HepG2 (cell line): ENCODE results near the gene ENC1. TPM values are rescaled to one million over a fixed set of nuclear protein-coding genes. Genes with fewer than 3 reads are reported as not detected.

Source experiments
- MXD4 ChIP-seq: IDR thresholded peaks from 2 replicates; pipeline ENCODE4 v1.6.1; 2016; ENCODE audit warnings: mild to moderate bottlenecking, missing biosample characterization, missing genetic modification reagents
- NBN ChIP-seq: fragments of 450-650 bp; conservative IDR thresholded peaks from 2 replicates; pipeline ENCODE4 v1.6.1; 2017
- SNAPC2 ChIP-seq: sonication (generic); formaldehyde crosslinking; IDR thresholded peaks from 2 replicates; pipeline ENCODE4 v1.8.1; 2022; ENCODE audit warnings: mild to moderate bottlenecking, missing genetic modification reagents
- ZFP36L2 ChIP-seq: sonication (generic); formaldehyde crosslinking; IDR thresholded peaks from 2 replicates; pipeline ENCODE4 v1.4.0; 2020; ENCODE audit warnings: missing genetic modification reagents
- ZNF235 ChIP-seq: sonication (generic); formaldehyde crosslinking; IDR thresholded peaks from 2 replicates; pipeline ENCODE4 v1.8.1; 2023; ENCODE audit warnings: mild to moderate bottlenecking, missing genetic modification reagents, borderline replicate concordance
- ZNF558 ChIP-seq: sonication (generic); formaldehyde crosslinking; IDR thresholded peaks from 2 replicates; pipeline ENCODE4 v1.9.0; 2022; ENCODE audit warnings: mild to moderate bottlenecking, missing genetic modification reagents, borderline replicate concordance
- ZNF790 ChIP-seq: sonication (generic); formaldehyde crosslinking; IDR thresholded peaks from 2 replicates; pipeline ENCODE4 v1.8.0; 2022; ENCODE audit warnings: missing genetic modification reagents, mild to moderate bottlenecking, borderline replicate concordance
- polyA plus RNA-seq, 8 experiments: library from polyadenylated mRNA; depleted of rRNA in 3 of 8; stranded (reverse) in 7 of 8; unstranded in 1 of 8; fragments of >200 nt; fragmentation: Illumina TruSeq in 4 of 8; extraction: Trizol in 4 of 8; gene quantifications; 2 replicates each; pipeline versions ENCODE4 v1.2.1 to v1.2.3, GENCODE V29; 2011 to 2016; ENCODE audit warnings: low read depth in 4 of 8, missing spikeins in 1 of 8, mixed read lengths in 1 of 8; ENCODE audit not compliant: insufficient read depth in 1 of 8
- total RNA-seq, 5 experiments: library from RNA; depleted of rRNA; stranded (reverse); fragments of >200 nt; fragmentation: Illumina TruSeq; extraction: Trizol; gene quantifications; 2 replicates each; pipeline ENCODE4 v1.2.3, GENCODE V29; 2016; ENCODE audit warnings: low read depth in 1 of 5
- TF ChIP-seq, protein P1 (sequence below): sonication (generic); formaldehyde crosslinking; IDR thresholded peaks from 2 replicates; pipeline ENCODE4 v1.4.0; 2020; ENCODE audit warnings: missing genetic modification reagents, borderline replicate concordance
- TF ChIP-seq, protein P2 (sequence below): sonication (generic); formaldehyde crosslinking; IDR thresholded peaks from 2 replicates; pipeline ENCODE4 v1.5.1; 2020; ENCODE audit warnings: missing genetic modification reagents, mild to moderate bottlenecking, borderline replicate concordance
- TF ChIP-seq, protein P3 (sequence below): fragments of 450-650 bp; IDR thresholded peaks from 2 replicates; pipeline ENCODE4 v1.6.1; 2016
- TF ChIP-seq, protein P4 (sequence below): sonication (generic); formaldehyde crosslinking; IDR thresholded peaks from 2 replicates; pipeline ENCODE4 v1.8.0; 2022; ENCODE audit warnings: mild to moderate bottlenecking, missing genetic modification reagents
- TF ChIP-seq, protein P5 (sequence below): sonication (generic); formaldehyde crosslinking; IDR thresholded peaks from 2 replicates; pipeline ENCODE4 v1.4.0; 2020; ENCODE audit warnings: low read depth, mild to moderate bottlenecking, missing genetic modification reagents
- TF ChIP-seq, protein P6 (sequence below): sonication (generic); formaldehyde crosslinking; IDR thresholded peaks from 2 replicates; pipeline ENCODE4 v1.4.0; 2020; ENCODE audit warnings: missing genetic modification reagents
- TF ChIP-seq, protein P7 (sequence below): sonication (generic); formaldehyde crosslinking; IDR thresholded peaks from 2 replicates; pipeline ENCODE4 v1.5.1; 2020; ENCODE audit warnings: mild to moderate bottlenecking, missing genetic modification reagents, moderate library complexity

ENC1 gene
- total and polyA plus RNA-seq, 2 of the 13 experiments (the other 11 are each of a cell fraction or from before 2014, with no cell fraction given) = 63.8 to 64.4 TPM

DNA sequence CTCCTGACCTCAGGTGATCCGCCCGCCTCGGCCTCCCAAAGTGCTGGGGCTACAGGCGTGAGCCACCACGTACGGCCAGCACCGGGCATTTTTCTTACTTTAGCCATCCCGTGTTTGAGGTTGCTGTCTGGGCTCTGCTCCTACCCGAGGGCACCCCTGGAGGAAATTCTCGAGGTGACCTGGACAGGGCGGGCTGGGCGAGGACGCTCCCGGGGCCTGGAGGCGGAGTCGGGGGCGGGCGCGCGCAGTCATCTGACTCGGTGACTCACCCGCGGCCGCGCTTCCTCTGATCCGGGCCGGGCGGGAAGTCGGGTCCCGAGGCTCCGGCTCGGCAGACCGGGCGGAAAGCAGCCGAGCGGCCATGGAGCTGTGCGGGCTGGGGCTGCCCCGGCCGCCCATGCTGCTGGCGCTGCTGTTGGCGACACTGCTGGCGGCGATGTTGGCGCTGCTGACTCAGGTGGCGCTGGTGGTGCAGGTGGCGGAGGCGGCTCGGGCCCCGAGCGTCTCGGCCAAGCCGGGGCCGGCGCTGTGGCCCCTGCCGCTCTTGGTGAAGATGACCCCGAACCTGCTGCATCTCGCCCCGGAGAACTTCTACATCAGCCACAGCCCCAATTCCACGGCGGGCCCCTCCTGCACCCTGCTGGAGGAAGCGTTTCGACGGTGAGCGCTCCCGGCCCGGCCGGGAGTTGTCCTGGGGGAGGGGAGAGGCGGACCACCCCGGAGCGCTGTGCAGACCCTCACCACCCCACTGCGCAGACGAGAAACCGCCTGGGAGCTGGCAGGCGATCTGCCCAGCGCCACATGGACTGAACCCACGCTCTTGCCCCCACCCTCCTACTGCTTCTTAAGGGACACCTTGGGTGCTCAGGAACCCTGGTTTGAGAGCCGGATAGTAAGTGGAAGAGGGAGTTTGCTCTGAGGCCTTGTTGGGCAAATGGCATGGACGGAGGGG, 44.6 kb upstream of the ENC1 start, which contains the start of gene HEXB (continued):
- TF ChIP-seq, protein P1, sequence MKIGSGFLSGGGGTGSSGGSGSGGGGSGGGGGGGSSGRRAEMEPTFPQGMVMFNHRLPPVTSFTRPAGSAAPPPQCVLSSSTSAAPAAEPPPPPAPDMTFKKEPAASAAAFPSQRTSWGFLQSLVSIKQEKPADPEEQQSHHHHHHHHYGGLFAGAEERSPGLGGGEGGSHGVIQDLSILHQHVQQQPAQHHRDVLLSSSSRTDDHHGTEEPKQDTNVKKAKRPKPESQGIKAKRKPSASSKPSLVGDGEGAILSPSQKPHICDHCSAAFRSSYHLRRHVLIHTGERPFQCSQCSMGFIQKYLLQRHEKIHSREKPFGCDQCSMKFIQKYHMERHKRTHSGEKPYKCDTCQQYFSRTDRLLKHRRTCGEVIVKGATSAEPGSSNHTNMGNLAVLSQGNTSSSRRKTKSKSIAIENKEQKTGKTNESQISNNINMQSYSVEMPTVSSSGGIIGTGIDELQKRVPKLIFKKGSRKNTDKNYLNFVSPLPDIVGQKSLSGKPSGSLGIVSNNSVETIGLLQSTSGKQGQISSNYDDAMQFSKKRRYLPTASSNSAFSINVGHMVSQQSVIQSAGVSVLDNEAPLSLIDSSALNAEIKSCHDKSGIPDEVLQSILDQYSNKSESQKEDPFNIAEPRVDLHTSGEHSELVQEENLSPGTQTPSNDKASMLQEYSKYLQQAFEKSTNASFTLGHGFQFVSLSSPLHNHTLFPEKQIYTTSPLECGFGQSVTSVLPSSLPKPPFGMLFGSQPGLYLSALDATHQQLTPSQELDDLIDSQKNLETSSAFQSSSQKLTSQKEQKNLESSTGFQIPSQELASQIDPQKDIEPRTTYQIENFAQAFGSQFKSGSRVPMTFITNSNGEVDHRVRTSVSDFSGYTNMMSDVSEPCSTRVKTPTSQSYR (CRISPR knock-in tag) = no peak
- TF ChIP-seq, protein P2, sequence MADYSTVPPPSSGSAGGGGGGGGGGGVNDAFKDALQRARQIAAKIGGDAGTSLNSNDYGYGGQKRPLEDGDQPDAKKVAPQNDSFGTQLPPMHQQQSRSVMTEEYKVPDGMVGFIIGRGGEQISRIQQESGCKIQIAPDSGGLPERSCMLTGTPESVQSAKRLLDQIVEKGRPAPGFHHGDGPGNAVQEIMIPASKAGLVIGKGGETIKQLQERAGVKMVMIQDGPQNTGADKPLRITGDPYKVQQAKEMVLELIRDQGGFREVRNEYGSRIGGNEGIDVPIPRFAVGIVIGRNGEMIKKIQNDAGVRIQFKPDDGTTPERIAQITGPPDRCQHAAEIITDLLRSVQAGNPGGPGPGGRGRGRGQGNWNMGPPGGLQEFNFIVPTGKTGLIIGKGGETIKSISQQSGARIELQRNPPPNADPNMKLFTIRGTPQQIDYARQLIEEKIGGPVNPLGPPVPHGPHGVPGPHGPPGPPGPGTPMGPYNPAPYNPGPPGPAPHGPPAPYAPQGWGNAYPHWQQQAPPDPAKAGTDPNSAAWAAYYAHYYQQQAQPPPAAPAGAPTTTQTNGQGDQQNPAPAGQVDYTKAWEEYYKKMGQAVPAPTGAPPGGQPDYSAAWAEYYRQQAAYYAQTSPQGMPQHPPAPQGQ (CRISPR knock-in tag) = no peak
- TF ChIP-seq ZFP36L2 (CRISPR knock-in tag) (no peak), MXD4 (CRISPR knock-in tag) (no peak), SNAPC2 (CRISPR knock-in tag) (no peak), ZNF235 (CRISPR knock-in tag) (no peak; the same call in 1 of the 2 replicates), ZNF558 (CRISPR knock-in tag) (no peak; the same call in 1 of the 2 replicates), ZNF790 (CRISPR knock-in tag) (no peak), NBN (no peak)
- TF ChIP-seq, protein P3, sequence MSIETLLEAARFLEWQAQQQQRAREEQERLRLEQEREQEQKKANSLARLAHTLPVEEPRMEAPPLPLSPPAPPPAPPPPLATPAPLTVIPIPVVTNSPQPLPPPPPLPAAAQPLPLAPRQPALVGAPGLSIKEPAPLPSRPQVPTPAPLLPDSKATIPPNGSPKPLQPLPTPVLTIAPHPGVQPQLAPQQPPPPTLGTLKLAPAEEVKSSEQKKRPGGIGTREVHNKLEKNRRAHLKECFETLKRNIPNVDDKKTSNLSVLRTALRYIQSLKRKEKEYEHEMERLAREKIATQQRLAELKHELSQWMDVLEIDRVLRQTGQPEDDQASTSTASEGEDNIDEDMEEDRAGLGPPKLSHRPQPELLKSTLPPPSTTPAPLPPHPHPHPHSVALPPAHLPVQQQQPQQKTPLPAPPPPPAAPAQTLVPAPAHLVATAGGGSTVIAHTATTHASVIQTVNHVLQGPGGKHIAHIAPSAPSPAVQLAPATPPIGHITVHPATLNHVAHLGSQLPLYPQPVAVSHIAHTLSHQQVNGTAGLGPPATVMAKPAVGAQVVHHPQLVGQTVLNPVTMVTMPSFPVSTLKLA = no peak
- TF ChIP-seq, protein P4, sequence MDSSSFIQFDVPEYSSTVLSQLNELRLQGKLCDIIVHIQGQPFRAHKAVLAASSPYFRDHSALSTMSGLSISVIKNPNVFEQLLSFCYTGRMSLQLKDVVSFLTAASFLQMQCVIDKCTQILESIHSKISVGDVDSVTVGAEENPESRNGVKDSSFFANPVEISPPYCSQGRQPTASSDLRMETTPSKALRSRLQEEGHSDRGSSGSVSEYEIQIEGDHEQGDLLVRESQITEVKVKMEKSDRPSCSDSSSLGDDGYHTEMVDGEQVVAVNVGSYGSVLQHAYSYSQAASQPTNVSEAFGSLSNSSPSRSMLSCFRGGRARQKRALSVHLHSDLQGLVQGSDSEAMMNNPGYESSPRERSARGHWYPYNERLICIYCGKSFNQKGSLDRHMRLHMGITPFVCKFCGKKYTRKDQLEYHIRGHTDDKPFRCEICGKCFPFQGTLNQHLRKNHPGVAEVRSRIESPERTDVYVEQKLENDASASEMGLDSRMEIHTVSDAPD = peak; percentile 26; the same call in 1 of the 2 replicates
- TF ChIP-seq, protein P5, sequence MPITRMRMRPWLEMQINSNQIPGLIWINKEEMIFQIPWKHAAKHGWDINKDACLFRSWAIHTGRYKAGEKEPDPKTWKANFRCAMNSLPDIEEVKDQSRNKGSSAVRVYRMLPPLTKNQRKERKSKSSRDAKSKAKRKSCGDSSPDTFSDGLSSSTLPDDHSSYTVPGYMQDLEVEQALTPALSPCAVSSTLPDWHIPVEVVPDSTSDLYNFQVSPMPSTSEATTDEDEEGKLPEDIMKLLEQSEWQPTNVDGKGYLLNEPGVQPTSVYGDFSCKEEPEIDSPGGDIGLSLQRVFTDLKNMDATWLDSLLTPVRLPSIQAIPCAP (CRISPR knock-in tag) = no peak
- TF ChIP-seq, protein P6, sequence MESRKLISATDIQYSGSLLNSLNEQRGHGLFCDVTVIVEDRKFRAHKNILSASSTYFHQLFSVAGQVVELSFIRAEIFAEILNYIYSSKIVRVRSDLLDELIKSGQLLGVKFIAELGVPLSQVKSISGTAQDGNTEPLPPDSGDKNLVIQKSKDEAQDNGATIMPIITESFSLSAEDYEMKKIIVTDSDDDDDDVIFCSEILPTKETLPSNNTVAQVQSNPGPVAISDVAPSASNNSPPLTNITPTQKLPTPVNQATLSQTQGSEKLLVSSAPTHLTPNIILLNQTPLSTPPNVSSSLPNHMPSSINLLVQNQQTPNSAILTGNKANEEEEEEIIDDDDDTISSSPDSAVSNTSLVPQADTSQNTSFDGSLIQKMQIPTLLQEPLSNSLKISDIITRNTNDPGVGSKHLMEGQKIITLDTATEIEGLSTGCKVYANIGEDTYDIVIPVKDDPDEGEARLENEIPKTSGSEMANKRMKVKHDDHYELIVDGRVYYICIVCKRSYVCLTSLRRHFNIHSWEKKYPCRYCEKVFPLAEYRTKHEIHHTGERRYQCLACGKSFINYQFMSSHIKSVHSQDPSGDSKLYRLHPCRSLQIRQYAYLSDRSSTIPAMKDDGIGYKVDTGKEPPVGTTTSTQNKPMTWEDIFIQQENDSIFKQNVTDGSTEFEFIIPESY = no peak
- TF ChIP-seq, protein P7, sequence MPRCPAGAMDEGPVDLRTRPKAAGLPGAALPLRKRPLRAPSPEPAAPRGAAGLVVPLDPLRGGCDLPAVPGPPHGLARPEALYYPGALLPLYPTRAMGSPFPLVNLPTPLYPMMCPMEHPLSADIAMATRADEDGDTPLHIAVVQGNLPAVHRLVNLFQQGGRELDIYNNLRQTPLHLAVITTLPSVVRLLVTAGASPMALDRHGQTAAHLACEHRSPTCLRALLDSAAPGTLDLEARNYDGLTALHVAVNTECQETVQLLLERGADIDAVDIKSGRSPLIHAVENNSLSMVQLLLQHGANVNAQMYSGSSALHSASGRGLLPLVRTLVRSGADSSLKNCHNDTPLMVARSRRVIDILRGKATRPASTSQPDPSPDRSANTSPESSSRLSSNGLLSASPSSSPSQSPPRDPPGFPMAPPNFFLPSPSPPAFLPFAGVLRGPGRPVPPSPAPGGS (CRISPR knock-in tag) = peak; percentile 74; the same call in 1 of the 2 replicates
